NAMALWA (cell line): Measurements from ENCODE around the gene BCL2A1.
A peak's percentile ranks its signal among the peaks of the same experiment; 100 is the strongest.
"Not testable (repeated sequence)": the region's sequence is repeated elsewhere in the genome, so short reads cannot be mapped to it uniquely, and the experiment has no call there.

ENCODE experiments used
- DNase-seq: peaks from one replicate; pipeline ENCODE4 v3.0.0-alpha.2; 2015; ENCODE audit warnings: low spot score

The BCL2A1 gene

GRCh38 chr15:79989183-79989582 lies 18.2 kb upstream of the BCL2A1 start:
- no peak for DNase-seq

- DNase-seq = no peak
Measured at GRCh38 chr15:79988448-79989117, 17.6 kb upstream of the BCL2A1 start.

GRCh38 chr15:79987969-79988368 lies 17.0 kb upstream of the BCL2A1 start:
- DNase-seq = no peak

- DNase-seq = no peak
Measured at GRCh38 chr15:79987569-79987955, 16.6 kb upstream of the BCL2A1 start.

DNA sequence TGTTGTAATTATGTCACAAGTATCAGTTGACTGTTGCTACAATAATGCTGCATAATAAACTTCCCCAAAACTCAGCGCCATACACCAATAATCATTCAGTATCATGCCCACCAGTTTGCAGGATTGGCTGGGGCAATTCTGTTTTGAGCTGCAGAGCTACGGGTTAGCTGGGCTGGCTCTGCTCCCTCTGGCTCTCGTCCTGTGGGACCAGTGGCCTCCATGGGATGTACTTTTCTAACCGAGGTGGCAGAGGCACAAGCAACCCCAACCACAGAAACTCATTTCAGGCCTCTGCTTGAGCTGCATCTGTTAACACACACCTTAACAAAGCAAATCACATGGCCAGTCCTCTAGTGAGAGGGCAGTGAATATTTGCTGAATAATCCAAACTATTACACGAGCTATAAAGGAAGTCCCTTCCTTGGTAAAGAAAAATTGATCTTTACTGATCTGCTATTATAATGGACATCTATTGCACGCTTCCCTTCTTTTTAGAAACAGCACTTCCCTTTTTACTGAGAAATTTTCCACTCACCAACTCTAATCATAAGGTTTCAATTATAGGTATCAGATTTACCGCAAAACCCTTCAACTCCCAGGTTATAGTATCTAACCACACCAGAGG lies 10.9 kb upstream of the BCL2A1 start:
- DNase-seq = no peak

GRCh38 chr15:79978655-79979514 lies 7.9 kb upstream of the BCL2A1 start:
- peak; percentile 51 for DNase-seq

DNA sequence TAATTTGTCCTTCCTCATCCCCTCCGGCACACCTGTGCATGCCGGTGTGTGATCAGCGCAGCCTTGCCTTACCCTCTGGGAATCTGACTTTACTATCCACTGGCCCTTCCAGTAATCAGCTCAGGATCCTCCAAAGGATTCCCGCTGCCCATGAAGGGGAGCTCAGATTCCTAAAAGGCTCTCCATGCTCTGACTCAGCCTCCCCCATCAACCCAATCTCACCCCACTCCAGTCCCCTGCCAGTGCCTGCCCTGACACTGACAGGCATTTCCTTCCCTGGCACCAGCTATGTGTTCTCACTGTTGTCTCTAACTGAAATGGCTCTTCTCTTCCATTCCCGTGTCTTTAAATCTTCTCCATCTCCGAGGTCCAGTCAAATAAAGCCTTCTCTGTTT lies 7.3 kb upstream of the BCL2A1 start:
- DNase-seq = no peak

DNA sequence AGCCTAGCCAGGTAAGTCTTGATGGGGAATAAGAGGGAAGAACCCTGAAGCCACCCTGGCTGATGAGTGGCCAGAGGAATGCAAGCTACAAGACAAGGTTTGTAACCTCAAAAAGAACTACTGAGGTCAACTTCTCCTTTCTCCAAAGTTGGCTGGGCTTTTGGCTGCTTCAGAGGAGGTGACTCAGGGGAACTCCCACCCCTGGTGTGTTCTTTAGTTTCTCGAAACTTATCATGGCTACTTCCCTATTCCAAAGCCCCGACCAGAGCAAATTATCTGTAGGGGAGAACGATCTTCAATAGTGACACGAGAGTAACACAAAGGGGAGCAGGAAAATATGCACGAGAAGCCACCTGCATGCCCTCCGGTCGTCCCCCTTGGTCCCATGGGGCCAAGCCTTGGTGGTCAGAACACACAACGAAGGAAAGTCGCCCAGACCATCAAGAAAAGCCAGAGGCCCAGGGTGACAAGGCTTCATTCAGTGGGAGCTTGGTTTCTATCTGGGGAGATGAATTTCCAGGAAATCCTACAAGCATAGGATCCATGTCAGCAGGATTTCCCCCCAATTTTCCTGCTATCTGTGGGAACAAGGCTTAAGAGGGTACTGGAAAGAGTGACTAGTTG lies 6.5 kb upstream of the BCL2A1 start:
- peak; percentile 63 for DNase-seq

DNA sequence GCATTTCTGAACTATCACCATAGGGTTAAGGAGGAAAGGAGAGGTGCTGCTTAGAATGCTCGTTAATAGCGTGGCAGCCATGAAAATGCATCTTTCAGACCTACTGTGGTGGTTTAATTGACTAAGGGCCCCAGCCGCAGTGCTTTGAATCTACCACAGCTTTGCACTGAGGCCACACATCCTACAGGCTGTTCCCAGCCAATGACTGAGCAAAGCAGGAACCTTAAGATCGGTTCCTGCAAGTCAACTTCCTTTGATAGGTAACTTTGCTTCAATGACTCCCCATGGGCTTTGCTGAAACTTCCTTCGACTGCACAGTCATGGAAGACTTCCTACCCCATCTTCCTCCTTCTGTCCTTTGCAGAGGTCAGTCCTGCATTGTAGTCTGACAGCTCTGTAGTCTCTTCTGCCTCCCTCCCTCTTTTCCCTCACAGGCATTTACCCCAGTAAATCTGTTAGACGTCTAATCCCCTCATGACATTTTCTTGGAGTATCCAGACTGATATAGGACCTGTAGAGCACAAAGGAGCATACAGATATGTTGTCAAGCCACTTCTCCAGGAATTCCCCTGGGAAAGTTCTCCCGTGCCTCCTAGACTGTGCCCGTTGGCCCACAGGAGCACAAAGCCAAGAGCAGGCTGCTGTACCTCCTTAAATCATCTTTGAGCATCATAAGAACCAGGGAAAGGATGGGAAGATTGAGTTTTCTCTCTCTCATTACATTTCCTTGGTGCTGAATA lies 2.6 kb upstream of the BCL2A1 start:
- DNase-seq = no peak

DNA sequence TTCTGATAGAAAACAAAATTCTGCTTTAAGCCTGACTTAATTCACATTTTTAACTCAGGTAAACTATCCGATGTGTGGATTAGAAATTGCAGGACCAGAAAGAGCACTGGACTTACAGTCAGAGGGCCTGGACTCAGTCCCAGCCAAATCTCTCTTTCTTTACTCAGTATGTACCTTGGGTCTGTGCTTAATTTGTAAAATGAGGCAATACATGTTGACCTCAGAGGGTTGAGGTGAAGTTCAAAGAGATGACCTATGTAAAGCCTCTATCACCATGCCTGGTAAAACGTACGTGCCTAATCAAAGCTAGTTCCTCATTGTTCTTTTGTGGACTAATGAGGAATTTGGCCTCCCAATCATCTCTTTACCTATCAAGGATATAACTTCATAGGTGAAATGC lies 1.9 kb upstream of the BCL2A1 start:
- DNase-seq = no peak

- no peak for DNase-seq
Measured at GRCh38 chr15:79970181-79970580, 815 bp downstream of the BCL2A1 start.

GRCh38 chr15:79969146-79969545 lies 1.9 kb downstream of the BCL2A1 start:
- DNase-seq = no peak

- no peak for DNase-seq
Measured at GRCh38 chr15:79967298-79968182, 3.5 kb downstream of the BCL2A1 start.

- DNase-seq = no peak
Measured at GRCh38 chr15:79966634-79967297, 4.2 kb downstream of the BCL2A1 start.

DNA sequence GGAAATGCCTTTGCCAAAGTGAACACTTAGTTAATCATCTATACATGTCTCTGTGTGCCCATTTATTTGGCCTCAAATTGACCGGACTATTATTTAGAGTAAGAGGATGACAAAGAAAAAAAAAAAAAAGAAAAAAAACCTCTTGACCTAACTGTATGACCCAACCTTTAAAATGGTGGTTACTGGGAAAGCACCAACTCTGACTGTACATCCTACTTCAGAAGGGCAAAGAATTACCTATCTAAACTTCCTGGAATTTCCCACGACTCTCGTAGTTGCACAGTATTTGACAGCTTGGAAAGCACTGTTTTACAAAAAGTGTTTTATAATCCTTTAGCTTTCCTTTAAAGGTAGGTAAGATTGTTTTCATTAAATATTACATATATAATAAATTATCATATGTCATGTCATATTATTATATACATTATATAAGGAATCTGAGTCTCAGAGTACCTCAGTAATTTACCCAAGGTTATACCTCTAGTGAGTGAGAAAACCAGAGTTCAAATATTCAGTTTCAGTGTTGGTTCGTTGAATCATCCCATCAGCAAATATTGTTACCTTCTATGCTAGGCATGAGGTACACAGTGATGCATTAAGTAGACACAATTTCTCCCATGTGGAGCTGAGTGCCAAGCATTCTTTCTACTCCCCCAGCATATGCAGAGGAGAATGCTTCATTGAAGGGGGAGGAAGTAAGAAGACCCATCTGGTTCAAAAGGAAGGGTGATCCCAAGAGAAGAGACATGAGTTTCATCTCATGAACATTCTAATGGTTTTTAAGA lies 5.0 kb downstream of the BCL2A1 start:
- no peak for DNase-seq

DNA sequence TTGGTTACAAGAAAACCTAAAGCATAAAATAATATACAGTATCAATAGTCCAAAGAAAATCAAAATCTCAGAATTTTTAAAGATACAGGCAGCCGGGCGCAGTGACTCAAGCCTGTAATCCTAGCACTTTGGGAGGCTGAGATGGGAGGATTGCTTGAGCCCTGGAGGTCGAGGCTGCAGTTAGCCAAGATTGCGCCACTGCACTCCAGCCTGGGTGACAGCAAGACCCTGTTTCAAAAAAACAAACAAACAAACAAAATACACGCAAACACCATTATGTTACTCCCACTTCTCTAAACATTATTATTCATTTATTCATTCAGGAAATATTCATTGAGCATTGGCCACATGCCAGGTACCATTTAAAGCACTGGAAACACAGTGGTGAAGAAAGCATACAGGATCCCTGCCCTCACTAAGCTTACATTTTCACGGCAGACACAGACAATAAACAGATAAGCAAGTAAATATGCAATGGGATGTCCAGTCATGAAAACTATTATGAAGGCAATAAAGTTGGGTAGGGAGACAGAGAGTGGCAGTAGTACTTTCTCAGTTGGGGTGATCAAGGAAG lies 6.7 kb downstream of the BCL2A1 start:
- DNase-seq = no peak

DNA sequence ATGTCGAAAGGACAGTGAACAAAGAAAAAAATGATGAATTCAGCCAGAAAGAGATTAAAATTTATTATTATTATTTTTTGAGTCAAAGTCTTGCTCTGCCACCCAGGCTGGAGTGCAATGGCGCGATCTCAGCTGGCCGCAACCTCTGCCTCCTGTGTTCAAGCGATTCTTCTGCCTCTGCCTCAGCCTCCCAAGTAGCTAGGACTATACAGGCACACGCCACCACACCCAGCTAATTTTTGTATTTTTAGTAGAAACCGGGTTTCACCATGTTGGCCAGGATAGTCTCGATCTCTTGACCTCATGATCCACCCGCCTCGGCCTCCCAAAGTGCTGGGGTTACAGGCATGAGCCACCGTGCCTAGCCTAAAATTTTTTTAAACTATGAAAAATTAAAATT lies 8.1 kb downstream of the BCL2A1 start:
- DNase-seq = not testable (repeated sequence)

GRCh38 chr15:79962178-79962577 lies 8.8 kb downstream of the BCL2A1 start:
- no peak for DNase-seq

- DNase-seq = no peak
Measured at GRCh38 chr15:79960502-79961212, 10.3 kb downstream of the BCL2A1 start.
